HEK293T (cell line): ENCODE measurements around the gene TNK1.

Source experiments
- ARNT ChIP-seq: fragments of 450-650 bp; IDR thresholded peaks from 2 replicates; pipeline ENCODE4 v1.6.1; 2017; ENCODE audit warnings: mild to moderate bottlenecking
- BHLHE40 ChIP-seq: fragments of 450-650 bp; IDR thresholded peaks from 2 replicates; pipeline ENCODE4 v1.6.1; 2016; ENCODE audit warnings: mild to moderate bottlenecking, moderate library complexity, borderline replicate concordance
- ELF4 ChIP-seq: fragments of 450-650 bp; IDR thresholded peaks from 2 replicates; pipeline ENCODE4 v1.6.1; 2017; ENCODE audit warnings: antibody characterized with exemption
- FOXA1 ChIP-seq: fragments of 450-650 bp; IDR thresholded peaks from 2 replicates; pipeline ENCODE4 v1.6.1; 2016; ENCODE audit warnings: mild to moderate bottlenecking
- FOXK2 ChIP-seq: fragments of 450-650 bp; IDR thresholded peaks from 2 replicates; pipeline ENCODE4 v1.6.1; 2016; ENCODE audit warnings: mild to moderate bottlenecking
- FOXM1 ChIP-seq: fragments of 450-650 bp; IDR thresholded peaks from 2 replicates; pipeline ENCODE4 v1.6.1; 2017; ENCODE audit warnings: mild to moderate bottlenecking, borderline replicate concordance
- L3MBTL2 ChIP-seq: fragments of 450-650 bp; conservative IDR thresholded peaks from 2 replicates; pipeline ENCODE4 v1.6.1; 2016; ENCODE audit warnings: mild to moderate bottlenecking
- SP1 ChIP-seq: fragments of 450-650 bp; IDR thresholded peaks from 2 replicates; pipeline ENCODE4 v1.6.1; 2017
- SUZ12 ChIP-seq: fragments of 450-650 bp; IDR thresholded peaks from 2 replicates; pipeline ENCODE4 v1.6.1; 2016; ENCODE audit warnings: mild to moderate bottlenecking
- ZNF384 ChIP-seq: fragments of 450-650 bp; IDR thresholded peaks from 2 replicates; pipeline ENCODE4 v1.6.1; 2016
- TF ChIP-seq, protein P1 (sequence below): fragments of 450-650 bp; IDR thresholded peaks from 2 replicates; pipeline ENCODE4 v1.6.1; 2016

DNA sequence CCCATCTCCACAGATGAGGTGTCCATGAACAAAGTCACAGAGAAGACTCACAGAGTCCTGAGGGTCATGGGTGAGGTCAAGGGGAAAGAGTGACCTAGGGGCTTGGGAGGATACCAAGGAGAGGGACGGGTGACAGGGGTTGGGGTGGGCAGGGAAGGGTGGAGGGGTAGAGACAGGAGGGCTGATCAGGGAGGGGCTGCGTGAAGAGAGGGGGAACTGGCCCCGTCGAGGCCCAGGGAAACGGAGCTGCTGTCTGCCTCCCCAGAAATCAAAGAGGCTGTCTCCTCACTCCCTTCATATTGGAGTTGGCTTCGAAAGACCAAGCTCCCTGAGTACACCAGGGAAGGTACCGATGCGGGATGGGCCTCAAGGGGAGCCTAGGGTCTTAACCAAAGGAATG is 25.3 kb upstream of the TNK1 start:
- TF ChIP-seq SUZ12 (no peak), SP1 (no peak), FOXM1 (no peak), FOXA1 (no peak), ELF4 (no peak), ZNF384 (no peak), BHLHE40 (no peak), L3MBTL2 (no peak), FOXK2 (no peak), ARNT (no peak)
- TF ChIP-seq, protein P1, sequence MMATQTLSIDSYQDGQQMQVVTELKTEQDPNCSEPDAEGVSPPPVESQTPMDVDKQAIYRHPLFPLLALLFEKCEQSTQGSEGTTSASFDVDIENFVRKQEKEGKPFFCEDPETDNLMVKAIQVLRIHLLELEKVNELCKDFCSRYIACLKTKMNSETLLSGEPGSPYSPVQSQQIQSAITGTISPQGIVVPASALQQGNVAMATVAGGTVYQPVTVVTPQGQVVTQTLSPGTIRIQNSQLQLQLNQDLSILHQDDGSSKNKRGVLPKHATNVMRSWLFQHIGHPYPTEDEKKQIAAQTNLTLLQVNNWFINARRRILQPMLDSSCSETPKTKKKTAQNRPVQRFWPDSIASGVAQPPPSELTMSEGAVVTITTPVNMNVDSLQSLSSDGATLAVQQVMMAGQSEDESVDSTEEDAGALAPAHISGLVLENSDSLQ: no peak
